Gastroesophageal sphincter (tissue), 4 donors: Measurements from ENCODE around the gene SLC9A3. TPM values are rescaled to one million over a fixed set of nuclear protein-coding genes. Genes with fewer than 3 reads are reported as not detected.

Experiments
- ATAC-seq: fragments of 150-250 bp; one replicate; pipeline ENCODE4 v1.9.1; 2016; ENCODE audit warnings: mild to moderate bottlenecking, moderate library complexity
- H3K27ac ChIP-seq, 4 donors: fragments of 200-600 bp; sonication (generic) in 3 of 4; 1 replicate in 3 of 4; 2 replicates in 1 of 4; pipeline ENCODE4 v1.5.1; 2016 to 2019
- H3K27me3 ChIP-seq: fragments of 200-600 bp; sonication (generic); one replicate; pipeline ENCODE4 v1.5.1; 2019
- H3K36me3 ChIP-seq, 2 donors: fragments of 200-600 bp; sonication (generic); one replicate each; pipeline ENCODE4 v1.5.1; 2019; ENCODE audit warnings: control low read depth in 1 of 2
- H3K4me1 ChIP-seq, 3 donors: fragments of 200-600 bp; sonication (generic); 1 replicate in 2 of 3; 2 replicates in 1 of 3; pipeline ENCODE4 v1.5.1; 2016 to 2019; ENCODE audit warnings: control low read depth in 2 of 3
- H3K4me3 ChIP-seq, 2 donors: fragments of 200-600 bp; sonication (generic); one replicate each; pipeline ENCODE4 v1.5.1; 2019; ENCODE audit warnings: mild to moderate bottlenecking in 1 of 2, moderate library complexity in 1 of 2
- H3K9me3 ChIP-seq, 3 donors: fragments of 200-600 bp; sonication (generic); one replicate each; pipeline ENCODE4 v1.5.1; 2017 to 2019; ENCODE audit warnings: control low read depth in 2 of 3
- EP300 ChIP-seq: sonication (generic); formaldehyde crosslinking; IDR thresholded peaks from one replicate; pipeline ENCODE4 v1.6.1; 2017; ENCODE audit warnings: antibody characterized with exemption, mild to moderate bottlenecking
- POLR2A ChIP-seq, 2 donors: fragments of 450-650 bp; IDR thresholded peaks; one replicate each; pipeline ENCODE4 v1.6.1; 2017; ENCODE audit warnings: antibody characterized with exemption in 2 of 2, mild to moderate bottlenecking in 2 of 2, moderate library complexity in 1 of 2
- POLR2AphosphoS5 ChIP-seq: sonication (generic); formaldehyde crosslinking; IDR thresholded peaks from one replicate; pipeline ENCODE4 v1.6.1; 2017; ENCODE audit warnings: antibody characterized with exemption
- WGBS, 2 donors: methylation state at CpG; one replicate each; pipeline ENCODE4 v1.1.5; 2018; ENCODE audit warnings: low coverage in 1 of 2; 5-methylcytosine and 5-hydroxymethylcytosine counted together
- total RNA-seq, 4 donors: library from RNA; depleted of rRNA; stranded (reverse); fragments of >200 nt; gene quantifications; one replicate each; pipeline ENCODE4 v1.1.0, GENCODE V29; 2016
- TF ChIP-seq, protein P1 (sequence below), 4 experiments: fragments of 200-600 bp in 2 of 4; fragments of 450-650 bp in 2 of 4; sonication (generic) in 1 of 4; IDR thresholded peaks; one replicate each; pipeline ENCODE4 v1.5.1; 2017 to 2019; ENCODE audit warnings: antibody characterized with exemption in 4 of 4, mild to moderate bottlenecking in 2 of 4, moderate library complexity in 2 of 4

SLC9A3 gene
- total RNA-seq, 4 donors from 2014 or later: 2.6 to 3.9 (median 2.8) TPM

DNA sequence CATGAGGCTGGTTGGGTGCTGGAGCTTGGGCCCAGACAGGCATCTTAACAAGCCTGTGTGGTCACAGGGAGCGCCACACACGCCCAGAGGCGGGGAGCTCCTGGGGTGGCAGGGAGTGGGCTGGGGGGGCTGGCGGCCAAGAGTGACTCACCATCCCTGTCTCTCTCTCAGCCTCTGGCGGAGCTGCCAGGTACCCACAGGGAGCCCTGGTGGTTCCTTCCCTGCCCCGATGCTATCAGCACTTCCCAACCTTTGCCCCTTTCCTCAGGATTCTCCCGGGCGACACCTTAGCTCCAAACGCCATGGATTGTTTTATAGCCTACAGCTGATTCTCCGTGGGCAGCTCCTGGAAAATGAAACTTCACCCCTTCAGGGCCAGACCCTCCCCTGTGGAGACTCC, 5.5 kb downstream of the SLC9A3 start:
- H3K9me3 ChIP-seq: no peaks in the 10 kb centered on the region
- no peak overlapping the region for H3K4me3 ChIP-seq
- WGBS, 2 donors: 70% methylated on average over 2 of the region's 10 CpGs; no CpG with 5 or more reads in 1 of the 2 donors
- H3K27ac ChIP-seq: no peak overlapping the region
- peaks cover 97% of the 10 kb centered on the region for H3K27me3 ChIP-seq
- H3K36me3 ChIP-seq: no peaks in the 10 kb centered on the region
- H3K4me1 ChIP-seq: peaks cover 0 to 8% (median 2%) of the 10 kb centered on the region in 3 donors
- ATAC-seq: no peak
- TF ChIP-seq POLR2A (IDR thresholded peaks at IDR 0.05): no peak
- TF ChIP-seq POLR2AphosphoS5: no peak
- TF ChIP-seq, protein P1, sequence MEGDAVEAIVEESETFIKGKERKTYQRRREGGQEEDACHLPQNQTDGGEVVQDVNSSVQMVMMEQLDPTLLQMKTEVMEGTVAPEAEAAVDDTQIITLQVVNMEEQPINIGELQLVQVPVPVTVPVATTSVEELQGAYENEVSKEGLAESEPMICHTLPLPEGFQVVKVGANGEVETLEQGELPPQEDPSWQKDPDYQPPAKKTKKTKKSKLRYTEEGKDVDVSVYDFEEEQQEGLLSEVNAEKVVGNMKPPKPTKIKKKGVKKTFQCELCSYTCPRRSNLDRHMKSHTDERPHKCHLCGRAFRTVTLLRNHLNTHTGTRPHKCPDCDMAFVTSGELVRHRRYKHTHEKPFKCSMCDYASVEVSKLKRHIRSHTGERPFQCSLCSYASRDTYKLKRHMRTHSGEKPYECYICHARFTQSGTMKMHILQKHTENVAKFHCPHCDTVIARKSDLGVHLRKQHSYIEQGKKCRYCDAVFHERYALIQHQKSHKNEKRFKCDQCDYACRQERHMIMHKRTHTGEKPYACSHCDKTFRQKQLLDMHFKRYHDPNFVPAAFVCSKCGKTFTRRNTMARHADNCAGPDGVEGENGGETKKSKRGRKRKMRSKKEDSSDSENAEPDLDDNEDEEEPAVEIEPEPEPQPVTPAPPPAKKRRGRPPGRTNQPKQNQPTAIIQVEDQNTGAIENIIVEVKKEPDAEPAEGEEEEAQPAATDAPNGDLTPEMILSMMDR (IDR thresholded peaks at IDR 0.05): no peak
- no peak for TF ChIP-seq EP300

DNA sequence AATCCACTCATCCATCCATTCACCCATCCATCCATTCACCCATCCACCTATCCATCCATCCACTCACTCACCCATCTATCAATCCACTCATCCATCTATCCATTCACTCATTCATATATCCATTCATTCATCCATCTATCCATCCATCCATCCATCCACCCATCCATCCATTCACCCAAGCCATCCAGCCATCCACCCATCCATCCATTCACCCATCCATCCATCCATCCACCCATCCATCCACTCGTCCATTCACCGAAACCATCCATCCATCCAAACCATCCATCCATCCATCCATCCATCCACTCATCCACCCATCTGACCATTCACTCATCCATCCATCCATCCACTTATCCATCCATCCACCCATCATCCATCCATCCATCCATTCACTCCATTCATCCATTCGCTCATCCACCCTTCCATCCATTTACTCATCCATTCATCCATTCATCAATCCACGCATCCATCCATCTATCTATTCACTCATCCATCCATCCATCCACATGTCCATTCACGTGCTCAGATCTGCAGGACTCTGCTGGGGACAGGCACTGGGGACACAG, 6.6 kb downstream of the SLC9A3 start:
- TF ChIP-seq POLR2AphosphoS5 (no peak), POLR2A (IDR thresholded peaks at IDR 0.05) (no peak), EP300 (no peak)
- TF ChIP-seq, protein P1 (IDR thresholded peaks at IDR 0.05): no peak
- H3K27ac ChIP-seq: no peak overlapping the region
- no peak overlapping the region for H3K4me3 ChIP-seq
- no peak for ATAC-seq
- no peaks in the 10 kb centered on the region for H3K4me1 ChIP-seq
- peaks cover 97% of the 10 kb centered on the region for H3K27me3 ChIP-seq
- H3K9me3 ChIP-seq: no peaks in the 10 kb centered on the region
- H3K36me3 ChIP-seq: no peaks in the 10 kb centered on the region
- WGBS, 2 donors: 85 to 90% methylated on average over 3 to 5 of the region's 5 CpGs

DNA sequence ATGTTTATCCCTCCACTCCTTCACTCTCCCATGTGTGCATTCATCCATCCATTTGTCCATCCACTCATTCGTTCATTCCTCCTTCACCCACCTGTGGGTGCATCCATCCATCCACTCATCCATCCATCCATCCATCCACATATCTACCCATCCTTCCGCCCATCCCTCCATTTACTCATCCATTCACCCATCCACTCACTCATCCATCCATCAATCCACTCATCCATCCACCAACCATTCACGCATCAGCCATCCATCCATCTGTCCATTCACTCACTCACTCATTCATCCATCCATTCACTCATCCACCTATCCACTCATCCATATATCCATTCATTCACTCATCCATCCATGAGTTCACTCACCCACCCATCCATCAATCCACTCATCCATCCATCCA, 7.3 kb downstream of the SLC9A3 start:
- H3K4me1 ChIP-seq: no peaks in the 10 kb centered on the region
- no peak for TF ChIP-seq POLR2A (IDR thresholded peaks at IDR 0.05)
- TF ChIP-seq POLR2AphosphoS5: no peak
- no peak for TF ChIP-seq EP300
- TF ChIP-seq, protein P1 (IDR thresholded peaks at IDR 0.05): no peak
- 87 to 92% methylated on average over 3 of the region's 3 CpGs for WGBS, 2 donors
- no peaks in the 10 kb centered on the region for H3K36me3 ChIP-seq
- no peak overlapping the region for H3K27ac ChIP-seq
- no peak for ATAC-seq
- H3K4me3 ChIP-seq: no peak overlapping the region
- no peaks in the 10 kb centered on the region for H3K9me3 ChIP-seq
- H3K27me3 ChIP-seq: peaks cover 95% of the 10 kb centered on the region

DNA sequence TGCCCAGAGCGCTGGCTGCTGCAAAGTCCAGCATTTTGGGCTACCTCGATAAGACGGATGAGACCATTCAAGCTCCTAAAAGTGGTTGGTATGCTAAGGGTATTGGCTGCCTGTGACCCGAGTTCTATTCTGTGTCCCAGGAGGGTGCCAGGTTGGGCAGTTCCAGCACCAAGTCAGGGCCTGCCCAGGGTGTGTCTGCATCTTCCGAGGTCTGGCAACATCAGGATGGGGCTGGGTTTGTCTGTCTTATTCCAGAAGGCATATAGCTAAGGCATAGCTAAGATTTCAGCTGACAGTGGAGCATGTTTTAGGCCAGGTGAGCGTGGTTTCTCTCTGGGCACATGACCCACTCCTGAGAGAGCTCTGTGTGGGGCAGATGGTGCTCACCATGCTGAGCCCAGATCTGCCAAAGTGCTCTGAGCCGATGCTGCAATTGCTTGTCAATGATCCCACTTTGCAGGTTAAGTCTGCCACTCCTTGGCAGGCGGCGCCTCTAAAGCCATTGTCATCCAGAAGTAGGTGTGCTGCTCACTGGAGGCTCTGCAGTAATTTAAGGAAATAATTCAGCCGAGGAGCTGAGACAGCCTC, 7.8 kb downstream of the SLC9A3 start:
- H3K27me3 ChIP-seq: peaks cover 89% of the 10 kb centered on the region
- 28 to 86% methylated on average over 2 to 7 of the region's 10 CpGs for WGBS, 2 donors
- H3K27ac ChIP-seq: no peak overlapping the region
- no peak for ATAC-seq
- H3K36me3 ChIP-seq: no peaks in the 10 kb centered on the region
- no peaks in the 10 kb centered on the region for H3K9me3 ChIP-seq
- TF ChIP-seq EP300 (no peak), POLR2A (IDR thresholded peaks at IDR 0.05) (no peak), POLR2AphosphoS5 (no peak)
- TF ChIP-seq, protein P1 (IDR thresholded peaks at IDR 0.05): no peak
- no peak overlapping the region for H3K4me3 ChIP-seq
- no peaks in the 10 kb centered on the region for H3K4me1 ChIP-seq

DNA sequence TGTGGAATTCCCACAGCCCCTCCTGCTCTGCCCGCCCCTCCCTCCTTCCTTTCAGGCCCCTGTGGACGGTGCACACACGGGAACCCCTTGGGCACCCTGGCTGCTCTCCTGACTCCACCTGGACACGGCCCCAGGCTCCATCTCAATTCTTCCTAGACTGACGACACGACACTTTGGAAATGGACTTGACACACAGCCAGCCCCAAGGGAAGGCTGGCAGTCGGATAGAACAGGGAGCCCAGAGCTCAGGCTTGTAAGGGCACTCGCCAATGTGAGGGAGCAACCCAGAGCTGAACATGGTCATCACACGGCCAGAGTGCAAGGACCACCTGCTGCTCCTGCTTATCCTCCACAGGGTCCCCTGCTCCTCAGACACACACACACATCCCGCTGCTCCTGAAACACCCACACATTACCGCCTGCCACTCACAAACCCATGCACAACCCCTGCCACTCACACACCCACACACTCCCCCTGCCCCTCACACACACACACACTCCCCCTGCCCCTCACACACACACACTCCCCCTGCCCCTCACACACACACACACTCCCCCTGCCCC, 8.9 kb downstream of the SLC9A3 start:
- ATAC-seq: no peak
- Histone ChIP-seq H3K27me3 (peaks cover 83% of the 10 kb centered on the region), H3K9me3 (no peaks in the 10 kb centered on the region), H3K27ac (no peak overlapping the region), H3K36me3 (no peaks in the 10 kb centered on the region), H3K4me1 (no peaks in the 10 kb centered on the region), H3K4me3 (no peak overlapping the region)
- TF ChIP-seq POLR2AphosphoS5 (no peak), POLR2A (IDR thresholded peaks at IDR 0.05) (no peak), EP300 (no peak)
- TF ChIP-seq, protein P1 (IDR thresholded peaks at IDR 0.05): no peak
- WGBS, 2 donors: 29 to 44% methylated on average over 3 to 4 of the region's 11 CpGs
